CD4-positive, alpha-beta T cell treated with Interferon alpha-2 for 1 hour (primary cell): Measurements from ENCODE around the gene ASAP3.
"Not testable (repeated sequence)": the region's sequence is repeated elsewhere in the genome, so short reads cannot be mapped to it uniquely, and the experiment has no call there.

ENCODE experiments used
- DNase-seq, 2 donors: peaks; one replicate each; pipeline ENCODE4 v3.0.0-alpha.2; 2020 to 2022

The ASAP3 gene

DNA sequence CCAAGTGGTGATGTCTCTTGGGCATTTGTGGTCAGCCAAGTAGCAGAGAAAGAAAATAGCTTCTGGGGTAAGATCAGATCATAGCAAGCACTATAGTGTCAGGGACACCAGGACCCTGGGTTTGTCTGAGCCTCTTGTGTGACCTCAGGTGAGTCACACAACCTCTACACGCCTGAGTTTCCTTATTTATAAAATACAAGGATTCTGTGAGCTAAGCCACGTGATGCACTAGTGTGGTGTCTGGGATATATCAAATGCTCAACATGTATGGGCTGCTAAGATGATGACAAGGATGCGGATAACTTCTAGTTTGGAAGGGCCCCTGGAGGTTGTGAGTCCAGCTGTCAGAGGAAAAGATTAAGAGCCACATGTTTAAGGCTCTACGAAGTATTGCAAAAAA is 89.8 kb downstream of the ASAP3 start:
- DNase-seq, result no peak

DNA sequence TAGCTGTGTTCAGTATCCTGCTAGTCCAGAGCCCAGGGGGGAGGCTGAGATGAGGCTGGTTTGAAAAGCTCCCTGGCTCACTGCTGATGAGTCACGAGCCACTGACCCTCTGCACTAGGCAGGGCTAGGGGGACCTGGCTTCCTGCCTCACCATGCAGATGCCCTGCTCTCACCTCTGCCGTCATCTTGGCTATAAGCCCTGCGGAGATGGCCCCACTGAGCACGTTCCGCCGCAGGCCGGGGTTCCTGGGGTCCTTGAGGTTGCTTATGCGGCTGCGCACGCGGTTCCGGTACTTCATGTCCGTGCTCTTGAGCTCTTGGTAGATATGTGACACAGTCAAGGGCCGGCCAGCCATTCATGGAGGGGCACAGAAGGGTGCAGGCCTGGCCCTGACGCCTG is 90.3 kb downstream of the ASAP3 start:
- no peak for DNase-seq

DNA sequence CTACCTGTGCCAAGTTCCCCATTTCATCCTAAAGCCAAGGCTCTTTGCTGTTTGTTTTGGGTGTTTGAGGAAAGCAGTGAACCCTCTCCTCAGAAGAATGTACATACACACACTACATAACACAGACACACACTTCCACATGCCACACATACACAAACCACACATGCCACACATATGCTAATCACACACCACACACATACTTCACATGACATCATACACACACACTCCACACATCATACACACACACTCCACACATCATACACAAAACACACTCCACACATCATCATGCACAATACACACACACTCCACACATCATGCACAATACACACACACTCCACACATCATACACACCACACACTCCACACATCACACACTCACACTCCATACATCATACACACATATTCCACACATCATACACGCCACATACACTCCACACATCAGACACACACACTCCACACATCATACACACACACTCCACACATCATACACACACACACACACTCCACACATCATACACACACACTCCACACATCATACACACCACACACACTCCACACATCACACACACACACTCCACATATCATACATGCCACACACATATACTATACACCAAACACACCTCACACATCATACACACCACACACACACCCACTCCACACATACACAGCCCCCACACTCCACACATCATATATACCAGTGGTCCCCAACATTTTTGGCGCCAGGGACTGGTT is 91.7 kb downstream of the ASAP3 start:
- no peak for DNase-seq

DNA sequence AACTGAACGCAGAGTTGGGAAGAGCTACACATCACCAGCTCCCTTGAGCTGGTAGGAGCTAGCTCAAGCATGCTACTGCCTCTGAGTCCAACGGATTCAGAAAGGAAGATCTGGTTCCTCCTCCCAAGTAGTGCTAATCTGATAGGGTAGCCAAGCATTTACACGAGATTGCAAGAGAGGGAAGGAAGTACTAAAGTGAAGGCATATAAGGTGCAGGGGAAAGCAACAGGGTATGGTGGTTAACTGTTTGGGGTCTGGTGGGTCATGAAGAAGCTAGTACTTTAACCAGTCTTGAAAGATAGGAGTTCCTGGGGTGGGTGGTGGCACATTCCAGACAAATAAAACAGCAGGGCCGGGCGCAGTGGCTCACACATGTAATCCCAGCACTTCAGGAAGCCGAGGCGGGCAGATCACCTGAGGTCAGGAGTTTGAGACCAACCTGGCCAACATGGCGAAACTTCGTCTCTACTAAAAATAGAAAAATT is 94.1 kb downstream of the ASAP3 start:
- no peak for DNase-seq

DNA sequence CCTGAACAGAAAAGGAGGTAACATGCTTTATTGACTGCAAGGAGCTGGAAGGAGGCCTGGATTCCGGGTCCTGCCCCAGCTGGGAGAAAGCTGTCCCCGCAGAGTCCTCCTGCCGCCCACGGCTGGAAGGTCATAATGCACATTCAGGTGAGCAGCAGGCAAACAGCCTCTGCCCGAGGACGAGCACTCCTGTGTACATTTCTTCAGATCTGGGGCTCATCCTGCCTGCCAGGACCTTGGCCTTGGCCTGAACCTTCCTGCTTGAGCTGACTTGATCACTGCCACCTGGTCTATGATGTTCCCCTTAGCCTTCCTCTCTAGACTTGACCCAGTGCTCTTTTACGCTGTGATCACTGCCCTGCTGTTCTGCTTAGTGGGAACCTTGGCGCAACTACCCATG is 96.5 kb downstream of the ASAP3 start:
- DNase-seq, result no peak

DNA sequence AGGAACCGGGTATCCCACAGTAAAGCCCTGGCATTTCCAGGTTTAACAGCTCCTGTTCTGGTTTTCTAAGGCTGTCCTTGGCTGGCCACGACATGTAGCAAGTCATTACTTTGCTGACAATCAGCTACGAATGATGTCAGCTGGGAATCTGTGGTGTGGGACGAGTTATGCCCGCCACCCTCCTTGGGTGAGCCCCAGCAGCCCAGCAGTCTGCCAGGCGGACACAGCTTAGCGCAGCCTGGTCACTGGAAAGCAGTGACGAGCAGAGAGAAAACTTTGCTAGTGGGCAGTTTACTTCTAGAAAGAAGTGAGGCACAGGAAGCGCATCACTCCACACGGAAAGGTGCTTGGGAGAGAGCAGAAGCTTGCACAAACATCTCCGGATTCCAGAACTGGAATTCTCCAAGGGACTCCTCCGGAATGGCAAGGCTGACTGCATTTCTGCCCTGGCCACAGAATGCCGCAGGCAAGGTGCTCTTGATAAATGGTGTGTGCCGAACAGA is 98.8 kb downstream of the ASAP3 start:
- DNase-seq, result no peak

DNA sequence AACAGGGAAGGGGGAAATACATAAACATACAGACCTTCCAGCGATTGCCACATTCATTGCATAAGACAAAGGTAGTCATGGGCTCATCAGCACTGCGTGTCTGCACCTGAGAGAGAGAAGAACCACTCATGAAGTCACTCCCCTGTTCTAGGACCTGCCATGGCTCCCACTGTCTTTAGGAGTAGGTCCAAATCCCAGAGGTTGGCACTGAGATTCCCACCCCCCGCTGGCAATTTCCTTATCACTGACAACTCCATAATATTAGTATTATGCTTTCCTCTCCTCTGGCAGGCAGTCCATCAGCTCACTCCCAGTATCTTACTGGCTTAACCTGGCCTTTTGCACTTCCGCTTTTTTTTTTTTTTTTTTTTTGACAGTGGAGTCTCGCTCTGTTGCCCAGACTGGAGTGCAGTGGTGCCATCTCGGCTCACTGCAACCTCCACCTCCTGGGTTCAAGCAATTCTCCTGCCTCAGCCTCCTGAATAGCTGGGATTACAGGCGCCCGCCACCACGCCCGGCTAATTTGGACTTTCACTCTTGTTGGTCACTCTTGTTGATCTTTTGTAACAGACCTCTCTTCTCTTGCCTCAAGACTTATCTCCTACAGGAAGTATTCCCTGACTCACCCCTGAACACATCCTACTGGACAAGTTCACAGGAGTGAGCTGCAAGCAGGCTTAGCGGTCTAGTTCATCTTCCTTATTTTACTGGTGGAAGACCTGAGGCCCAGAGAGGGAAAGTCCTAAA is 99.5 kb downstream of the ASAP3 start:
- DNase-seq, result no peak

DNA sequence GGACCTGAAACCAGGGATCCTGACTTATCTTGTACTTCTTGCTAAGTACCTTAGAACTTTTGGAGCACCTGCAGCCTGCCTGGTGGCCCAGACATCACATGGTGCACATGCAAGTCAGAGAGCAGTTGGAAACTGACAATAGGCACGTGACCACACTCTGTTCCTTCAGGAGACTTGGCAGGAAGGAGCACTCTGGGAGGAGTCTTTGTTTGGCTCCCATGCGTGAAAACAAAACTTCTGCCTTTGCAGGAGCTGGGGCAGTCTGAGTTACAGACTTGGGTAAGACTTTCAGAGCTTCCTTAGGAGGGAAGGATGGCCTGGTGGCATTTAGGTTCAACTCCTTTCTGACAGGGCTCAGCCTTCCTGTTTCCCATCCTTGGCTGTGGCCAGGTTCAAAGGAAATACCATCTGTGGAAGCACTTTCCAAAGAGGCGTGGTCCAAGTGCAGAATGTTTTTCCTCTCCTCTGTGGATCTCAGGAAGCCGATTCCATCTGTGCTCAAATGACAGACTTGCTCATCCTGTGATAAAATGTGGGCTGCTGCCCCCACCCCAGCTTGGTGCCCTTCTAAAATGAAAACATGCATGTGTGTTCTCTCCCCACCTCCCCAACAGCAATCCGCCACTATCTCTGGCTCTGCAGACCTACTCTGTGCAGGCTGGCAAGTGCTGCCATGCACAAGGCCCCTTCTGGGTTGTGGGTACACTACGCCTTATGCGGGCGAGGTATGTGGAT is 100.2 kb downstream of the ASAP3 start:
- no peak for DNase-seq

DNA sequence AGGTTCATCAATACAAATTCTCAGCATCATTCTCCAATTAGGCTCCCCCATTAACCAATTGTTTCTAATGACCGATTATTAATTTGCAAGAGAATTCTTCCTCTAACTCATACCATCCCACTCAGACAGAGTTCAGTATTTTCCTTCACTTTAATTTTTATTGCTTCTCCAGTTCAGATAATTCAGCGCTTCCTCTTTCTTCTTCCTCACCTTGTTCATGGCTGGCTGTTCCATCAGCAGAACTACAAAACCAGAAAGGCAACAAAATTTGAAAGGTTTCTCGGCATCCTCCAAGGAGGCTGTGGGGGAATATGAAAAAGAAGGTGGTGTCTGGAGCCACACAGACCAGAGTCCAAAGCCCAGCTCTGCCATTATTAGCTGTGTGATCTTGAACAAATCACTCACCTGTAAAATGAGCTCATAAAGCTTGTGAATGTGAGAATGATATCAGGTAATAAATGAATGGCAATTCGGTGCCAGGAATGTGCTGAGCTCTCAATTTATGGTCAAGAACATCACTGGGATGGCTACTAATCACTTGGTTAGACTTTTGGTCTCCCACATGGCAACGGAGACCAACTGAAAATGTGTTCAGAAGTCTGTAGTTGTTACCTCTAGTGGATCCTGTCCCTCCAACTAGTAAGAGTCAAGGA is 102.6 kb downstream of the ASAP3 start:
- DNase-seq, result no peak

DNA sequence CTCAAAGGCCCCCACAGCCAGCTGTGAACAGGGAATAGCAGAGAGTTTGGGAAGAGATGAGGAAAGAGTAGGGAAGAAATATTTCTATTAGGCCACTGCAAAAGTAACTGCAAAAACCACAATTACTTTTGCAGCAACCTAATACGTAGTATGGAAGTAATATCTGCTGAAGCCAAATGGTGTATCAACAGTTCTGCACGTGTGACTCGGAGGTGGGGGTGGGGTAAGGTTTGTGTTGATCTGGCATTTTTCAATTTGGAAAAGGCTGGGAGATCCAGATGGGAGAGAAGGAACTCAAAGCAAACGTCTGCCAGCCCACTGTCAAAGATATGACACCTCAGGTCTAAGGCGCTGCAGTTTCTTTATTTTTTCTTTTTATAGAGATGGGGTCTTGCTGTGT is 103.3 kb downstream of the ASAP3 start:
- DNase-seq, result no peak

DNA sequence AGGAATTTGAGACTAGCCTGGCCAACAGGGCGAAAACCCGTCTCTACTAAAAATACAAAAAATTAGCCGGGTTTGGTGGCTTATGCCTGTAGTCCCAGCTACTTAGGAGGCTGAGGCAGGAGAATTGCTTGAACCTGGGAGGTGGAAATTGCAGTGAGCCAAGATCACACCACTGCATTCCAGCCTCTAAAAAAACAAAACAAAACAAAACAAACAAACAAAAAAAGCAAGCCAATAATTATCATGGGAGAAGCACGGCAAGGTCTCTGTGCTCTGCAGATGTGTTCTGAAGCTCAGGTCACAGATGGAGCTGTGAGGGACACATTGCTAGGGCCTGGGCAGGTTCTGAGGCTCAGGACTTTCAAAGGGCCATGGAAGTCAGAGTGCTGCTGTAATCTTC is 103.7 kb downstream of the ASAP3 start:
- not testable (repeated sequence) for DNase-seq
